ENCODE measurements around the gene SUGCT.

Gene SUGCT

GRCh38 chr7:40845943-40846342, 711.1 kb downstream of the SUGCT start:
- DNase-seq: no peak

GRCh38 chr7:40847921-40848320, 713.1 kb downstream of the SUGCT start:
- no peak for DNase-seq

GRCh38 chr7:40848541-40849221, 713.9 kb downstream of the SUGCT start:
- no peak for DNase-seq

- DNase-seq: no peak
Measured at GRCh38 chr7:40850017-40850416, 715.2 kb downstream of the SUGCT start.

GRCh38 chr7:40851001-40851400, 716.2 kb downstream of the SUGCT start:
- DNase-seq: no peak

GRCh38 chr7:40859076-40859475, 724.3 kb downstream of the SUGCT start:
- no peak for DNase-seq

- no peak for DNase-seq
Measured at GRCh38 chr7:40859965-40860543, 725.2 kb downstream of the SUGCT start.

- no peak for DNase-seq
Measured at GRCh38 chr7:40865441-40866233, 730.8 kb downstream of the SUGCT start.

- no peak for DNase-seq
Measured at GRCh38 chr7:40866601-40867000, 731.8 kb downstream of the SUGCT start.

GRCh38 chr7:40870108-40870507, 735.3 kb downstream of the SUGCT start:
- DNase-seq: no peak

GRCh38 chr7:40873248-40873647, 738.4 kb downstream of the SUGCT start:
- no peak for DNase-seq

- no peak for DNase-seq
Measured at GRCh38 chr7:40874756-40875155, 740.0 kb downstream of the SUGCT start.

- no peak for DNase-seq
Measured at GRCh38 chr7:40876601-40877000, 741.8 kb downstream of the SUGCT start.

GRCh38 chr7:40879941-40880543, 745.2 kb downstream of the SUGCT start:
- no peak for DNase-seq

GRCh38 chr7:40880581-40880980, 745.8 kb downstream of the SUGCT start:
- no peak for DNase-seq

- DNase-seq: no peak
Measured at GRCh38 chr7:40881405-40881926, 746.7 kb downstream of the SUGCT start.

GRCh38 chr7:40882071-40882658, 747.4 kb downstream of the SUGCT start:
- DNase-seq: no peak

GRCh38 chr7:40883826-40884225, 749.0 kb downstream of the SUGCT start:
- DNase-seq: no peak

GRCh38 chr7:40884241-40884640, 749.4 kb downstream of the SUGCT start:
- no peak for DNase-seq

GRCh38 chr7:40885503-40885902, 750.7 kb downstream of the SUGCT start:
- no peak for DNase-seq

- no peak for DNase-seq
Measured at GRCh38 chr7:40887099-40887498, 752.3 kb downstream of the SUGCT start.

GRCh38 chr7:40888499-40888898, 753.7 kb downstream of the SUGCT start:
- DNase-seq: no peak

GRCh38 chr7:40889099-40889498, 754.3 kb downstream of the SUGCT start:
- no peak for DNase-seq
